ENCODE results near the gene SERPING1. TPM values are rescaled to one million over a fixed set of nuclear protein-coding genes. Genes with fewer than 3 reads are reported as not detected.
A peak's percentile ranks its signal among the peaks of the same experiment; 100 is the strongest.

SERPING1 gene
- total RNA-seq, 1 experiment from 2014 or later, result 1.3 TPM

DNA sequence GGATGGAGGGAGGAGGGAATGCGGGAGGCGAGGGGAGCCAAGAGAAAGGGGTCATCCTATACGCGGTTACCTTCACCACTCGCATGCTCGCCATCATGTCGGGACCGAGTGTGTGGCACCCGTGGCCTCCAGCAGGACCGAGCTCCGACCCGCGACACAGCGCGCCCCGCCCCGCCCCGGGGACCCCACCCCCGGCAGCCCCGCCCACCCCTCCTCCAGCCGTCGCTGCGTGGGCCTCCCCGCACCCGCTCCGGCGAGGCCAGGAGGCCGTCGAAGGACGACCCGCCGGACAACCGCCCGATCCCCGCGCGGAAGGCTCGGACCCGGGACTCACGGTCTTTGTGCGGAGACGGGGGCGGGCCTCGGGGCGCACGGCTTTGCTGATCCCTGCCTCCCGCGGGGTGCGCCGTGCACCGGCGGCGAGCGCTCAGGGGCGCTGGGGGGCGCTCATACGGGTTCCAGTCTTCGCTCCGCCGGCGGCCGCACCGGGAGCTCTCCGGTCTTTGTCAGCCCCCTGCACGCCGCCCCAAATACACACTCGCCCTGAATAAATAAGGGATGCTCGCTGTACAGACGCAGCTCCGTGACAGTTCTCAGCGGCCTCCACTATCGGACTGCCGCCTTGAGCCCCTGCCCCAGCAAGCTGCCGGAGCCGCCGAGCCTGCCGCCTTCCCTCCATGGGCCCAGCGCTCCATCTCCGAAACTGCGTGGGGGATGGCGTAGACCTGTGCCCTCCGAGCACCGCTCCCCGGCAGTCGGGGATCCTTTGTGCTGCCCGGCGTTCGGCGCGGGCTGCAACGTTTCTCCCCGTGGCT lies 29.8 kb upstream of the SERPING1 start, which contains the start of gene UBE2L6:
Gene UBE2L6 (minus strand): TSS at position 158 of the 815 bp plus-strand sequence. CDS start 61 bp downstream, at position 97.
- in situ Hi-C loops (cut with HindIII; ENCODE audit: low pct_unique_long_range_greater_than_20kb, low sequenced_read_pairs) (no loop called here), intact Hi-C loops (cut with micrococcal nuclease; ENCODE audit: unreplicated experiment) (loop anchor here (1.0 to 10.0 kb wide), 2 partner anchors 74 to 223 kb away; no protein-coding TSS in a partner anchor)
- Histone ChIP-seq H3K36me3 (ENCODE audit: control insufficient read depth, insufficient read depth, low read length) (no peaks in the 10 kb centered on the region; the same call in 1 of the 2 replicates), H3K4me3 (ENCODE audit: low read depth in 2 of 2, low read length in 2 of 2) (peak within 1 kb of the TSS; percentile 68 to 82), H3K27ac (ENCODE audit: low read length) (peak within 1 kb of the TSS; percentile 77), H3K4me1 (ENCODE audit: control insufficient read depth, insufficient read depth, low read length) (peaks cover 12% of the 10 kb centered on the region), H3K9me3 (ENCODE audit: control insufficient read depth, insufficient read depth, low read depth, low read length) (no peaks in the 10 kb centered on the region), H3K27me3 (ENCODE audit: control insufficient read depth, insufficient read depth, low read length) (no peaks in the 10 kb centered on the region)
- TF ChIP-seq TCF7L2 (IDR thresholded peaks at IDR 0.05; ENCODE audit: low read depth, low read length) (no peak; the same call in 1 of the 2 replicates), SIN3A (IDR thresholded peaks at IDR 0.05; ENCODE audit: borderline replicate concordance, insufficient read depth, low read depth, low read length) (0 out of 2 replicates have a peak, but pooled peaks have one; percentile 54), POLR2AphosphoS5 (IDR thresholded peaks at IDR 0.05; ENCODE audit: low read depth, low read length) (no peak)
- TF ChIP-seq, protein P1, sequence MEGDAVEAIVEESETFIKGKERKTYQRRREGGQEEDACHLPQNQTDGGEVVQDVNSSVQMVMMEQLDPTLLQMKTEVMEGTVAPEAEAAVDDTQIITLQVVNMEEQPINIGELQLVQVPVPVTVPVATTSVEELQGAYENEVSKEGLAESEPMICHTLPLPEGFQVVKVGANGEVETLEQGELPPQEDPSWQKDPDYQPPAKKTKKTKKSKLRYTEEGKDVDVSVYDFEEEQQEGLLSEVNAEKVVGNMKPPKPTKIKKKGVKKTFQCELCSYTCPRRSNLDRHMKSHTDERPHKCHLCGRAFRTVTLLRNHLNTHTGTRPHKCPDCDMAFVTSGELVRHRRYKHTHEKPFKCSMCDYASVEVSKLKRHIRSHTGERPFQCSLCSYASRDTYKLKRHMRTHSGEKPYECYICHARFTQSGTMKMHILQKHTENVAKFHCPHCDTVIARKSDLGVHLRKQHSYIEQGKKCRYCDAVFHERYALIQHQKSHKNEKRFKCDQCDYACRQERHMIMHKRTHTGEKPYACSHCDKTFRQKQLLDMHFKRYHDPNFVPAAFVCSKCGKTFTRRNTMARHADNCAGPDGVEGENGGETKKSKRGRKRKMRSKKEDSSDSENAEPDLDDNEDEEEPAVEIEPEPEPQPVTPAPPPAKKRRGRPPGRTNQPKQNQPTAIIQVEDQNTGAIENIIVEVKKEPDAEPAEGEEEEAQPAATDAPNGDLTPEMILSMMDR (IDR thresholded peaks at IDR 0.05), result no peak; the same call in 1 of the 2 replicates
- DNase-seq (ENCODE audit: low read depth, low spot score) (no peak), ATAC-seq (peak; percentile 90)
- ChIA-PET POLR2A (no interaction called here), CTCF (interaction anchor here (0.6 to 3.5 kb wide), 6 partner anchors 14 to 1184 kb away, joined by 3 to 31 read pairs (median 3); no protein-coding TSS in a partner anchor)
- BruUV-seq (replicated peaks), result no TSS peak

DNA sequence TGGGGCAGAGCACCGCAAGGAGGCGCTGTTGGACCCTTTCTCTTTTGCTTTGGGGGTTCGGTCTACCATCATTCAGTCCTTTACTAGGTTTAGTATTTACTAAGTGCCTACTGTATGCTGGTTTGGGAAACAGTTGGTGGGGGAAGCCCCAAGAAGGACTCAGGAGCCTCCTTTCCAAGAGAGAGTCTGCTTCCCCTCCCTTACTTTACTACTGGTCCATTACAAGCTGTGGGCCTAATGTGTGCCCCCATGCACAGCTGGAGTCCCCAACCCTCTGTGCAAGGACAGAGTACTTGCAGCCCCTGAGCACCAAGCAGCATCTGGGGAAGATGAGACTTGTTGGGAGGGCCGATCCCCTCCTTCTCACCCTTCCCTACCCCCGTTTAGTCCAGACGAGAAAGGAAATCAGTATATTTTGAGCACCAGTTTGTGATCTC lies 29.1 kb upstream of the SERPING1 start:
- Histone ChIP-seq H3K4me1 (ENCODE audit: control insufficient read depth, insufficient read depth, low read length) (peaks cover 12% of the 10 kb centered on the region), H3K27me3 (ENCODE audit: control insufficient read depth, insufficient read depth, low read length) (no peaks in the 10 kb centered on the region), H3K4me3 (ENCODE audit: low read depth in 2 of 2, low read length in 2 of 2) (peak overlapping the region; percentile 68 to 82), H3K9me3 (ENCODE audit: control insufficient read depth, insufficient read depth, low read depth, low read length) (no peaks in the 10 kb centered on the region), H3K36me3 (ENCODE audit: control insufficient read depth, insufficient read depth, low read length) (no peaks in the 10 kb centered on the region; the same call in 1 of the 2 replicates), H3K27ac (ENCODE audit: low read length) (no peak overlapping the region)
- ChIA-PET CTCF (interaction anchor here (0.7 to 3.5 kb wide), 5 partner anchors 14 to 1183 kb away, joined by 3 to 31 read pairs (median 3); no protein-coding TSS in a partner anchor), POLR2A (no interaction called here)
- intact Hi-C loops (cut with micrococcal nuclease; ENCODE audit: unreplicated experiment), result loop anchor here (1.0 to 10.0 kb wide), 2 partner anchors 73 to 224 kb away; no protein-coding TSS in a partner anchor
- TF ChIP-seq SIN3A (IDR thresholded peaks at IDR 0.05; ENCODE audit: borderline replicate concordance, insufficient read depth, low read depth, low read length) (no peak), TCF7L2 (IDR thresholded peaks at IDR 0.05; ENCODE audit: low read depth, low read length) (no peak), POLR2AphosphoS5 (IDR thresholded peaks at IDR 0.05; ENCODE audit: low read depth, low read length) (no peak)
- TF ChIP-seq, protein P1 (IDR thresholded peaks at IDR 0.05), result peak; percentile 97
- ATAC-seq (peak; percentile 40), DNase-seq (ENCODE audit: low read depth, low spot score) (peak; percentile 47)
- in situ Hi-C loops (cut with HindIII; ENCODE audit: low pct_unique_long_range_greater_than_20kb, low sequenced_read_pairs), result no loop called here
- no TSS peak for BruUV-seq (replicated peaks)

DNA sequence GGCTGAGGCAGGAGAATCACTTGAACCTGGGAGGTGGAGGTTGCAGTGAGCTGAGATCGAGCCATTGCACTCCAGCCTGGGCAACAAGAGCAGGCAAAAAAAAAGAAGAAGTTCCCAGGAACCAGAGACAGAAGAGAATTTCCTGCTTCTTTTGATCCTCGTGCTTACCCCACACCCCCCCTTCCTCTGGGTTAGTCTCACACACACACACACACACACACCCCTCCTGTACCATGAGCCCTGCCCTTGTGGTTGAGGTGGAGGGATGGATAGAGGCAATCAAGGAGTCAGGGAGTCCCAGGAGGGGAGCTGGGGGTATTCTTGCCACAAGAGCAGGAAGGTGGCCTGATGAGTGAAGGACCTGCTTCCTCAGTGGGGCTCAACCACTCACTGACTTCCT lies 25.9 kb upstream of the SERPING1 start:
- peaks cover 3% of the 10 kb centered on the region for H3K4me1 ChIP-seq (ENCODE audit: control insufficient read depth, insufficient read depth, low read length)
- no peaks in the 10 kb centered on the region for H3K27me3 ChIP-seq (ENCODE audit: control insufficient read depth, insufficient read depth, low read length)
- CTCF ChIA-PET, result interaction anchor here (1.0 kb wide), 1 partner anchor 70 kb away, joined by 3 read pairs; no protein-coding TSS in a partner anchor
- TF ChIP-seq, protein P2, sequence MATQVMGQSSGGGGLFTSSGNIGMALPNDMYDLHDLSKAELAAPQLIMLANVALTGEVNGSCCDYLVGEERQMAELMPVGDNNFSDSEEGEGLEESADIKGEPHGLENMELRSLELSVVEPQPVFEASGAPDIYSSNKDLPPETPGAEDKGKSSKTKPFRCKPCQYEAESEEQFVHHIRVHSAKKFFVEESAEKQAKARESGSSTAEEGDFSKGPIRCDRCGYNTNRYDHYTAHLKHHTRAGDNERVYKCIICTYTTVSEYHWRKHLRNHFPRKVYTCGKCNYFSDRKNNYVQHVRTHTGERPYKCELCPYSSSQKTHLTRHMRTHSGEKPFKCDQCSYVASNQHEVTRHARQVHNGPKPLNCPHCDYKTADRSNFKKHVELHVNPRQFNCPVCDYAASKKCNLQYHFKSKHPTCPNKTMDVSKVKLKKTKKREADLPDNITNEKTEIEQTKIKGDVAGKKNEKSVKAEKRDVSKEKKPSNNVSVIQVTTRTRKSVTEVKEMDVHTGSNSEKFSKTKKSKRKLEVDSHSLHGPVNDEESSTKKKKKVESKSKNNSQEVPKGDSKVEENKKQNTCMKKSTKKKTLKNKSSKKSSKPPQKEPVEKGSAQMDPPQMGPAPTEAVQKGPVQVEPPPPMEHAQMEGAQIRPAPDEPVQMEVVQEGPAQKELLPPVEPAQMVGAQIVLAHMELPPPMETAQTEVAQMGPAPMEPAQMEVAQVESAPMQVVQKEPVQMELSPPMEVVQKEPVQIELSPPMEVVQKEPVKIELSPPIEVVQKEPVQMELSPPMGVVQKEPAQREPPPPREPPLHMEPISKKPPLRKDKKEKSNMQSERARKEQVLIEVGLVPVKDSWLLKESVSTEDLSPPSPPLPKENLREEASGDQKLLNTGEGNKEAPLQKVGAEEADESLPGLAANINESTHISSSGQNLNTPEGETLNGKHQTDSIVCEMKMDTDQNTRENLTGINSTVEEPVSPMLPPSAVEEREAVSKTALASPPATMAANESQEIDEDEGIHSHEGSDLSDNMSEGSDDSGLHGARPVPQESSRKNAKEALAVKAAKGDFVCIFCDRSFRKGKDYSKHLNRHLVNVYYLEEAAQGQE (IDR thresholded peaks at IDR 0.05; ENCODE audit: insufficient read depth in 1 of 2, low read depth in 2 of 2, low read length in 1 of 2), result no peak
- TF ChIP-seq, protein P1 (IDR thresholded peaks at IDR 0.05), result no peak
- TF ChIP-seq TCF7L2 (IDR thresholded peaks at IDR 0.05; ENCODE audit: low read depth, low read length) (no peak), SIN3A (IDR thresholded peaks at IDR 0.05; ENCODE audit: borderline replicate concordance, insufficient read depth, low read depth, low read length) (no peak), POLR2AphosphoS5 (IDR thresholded peaks at IDR 0.05; ENCODE audit: low read depth, low read length) (no peak)
- H3K36me3 ChIP-seq (ENCODE audit: control insufficient read depth, insufficient read depth, low read length), result no peaks in the 10 kb centered on the region; the same call in 1 of the 2 replicates
- DNase-seq (ENCODE audit: low read depth, low spot score), result no peak
- no peak overlapping the region for H3K27ac ChIP-seq (ENCODE audit: low read length)
- intact Hi-C loops (cut with micrococcal nuclease; ENCODE audit: unreplicated experiment), result loop anchor here (2.0 kb wide), 1 partner anchor 45 kb away; no protein-coding TSS in a partner anchor
- no peaks in the 10 kb centered on the region for H3K9me3 ChIP-seq (ENCODE audit: control insufficient read depth, insufficient read depth, low read depth, low read length)
- in situ Hi-C loops (cut with HindIII; ENCODE audit: low pct_unique_long_range_greater_than_20kb, low sequenced_read_pairs), result no loop called here
- ATAC-seq, result no peak
- BruUV-seq (replicated peaks), result no TSS peak
- no peak overlapping the region for H3K4me3 ChIP-seq (ENCODE audit: low read depth in 2 of 2, low read length in 2 of 2)
- POLR2A ChIA-PET, result no interaction called here
